PC-3 (cell line): Measurements from ENCODE around the gene CDIP1. TPM values are rescaled to one million over a fixed set of nuclear protein-coding genes. Genes with fewer than 3 reads are reported as not detected.
A peak's percentile ranks its signal among the peaks of the same experiment; 100 is the strongest.

Experiments
- ATAC-seq: fragments of 200-7000 bp; cut with Tn5 transposase; 2 replicates; pipeline ENCODE4 v1.9.1; 2020; ENCODE audit warnings: mild to moderate bottlenecking, moderate library complexity
- BruUV-seq: library from RNA; stranded (reverse); fragments of 400-500 nt; replicated peaks from 2 replicates; lab custom pipeline; 2021; lab: Mats Ljungman, UMichigan
- CTCF ChIA-PET: fragments of 300-600 bp; sonication (Branson Sonifier 250); formaldehyde crosslinking; loops from one replicate; lab custom pipeline; 2022; ENCODE audit warnings: antibody characterized with exemption; lab: Charles Lee
- POLR2A ChIA-PET: fragments of 300-600 bp; sonication (Branson Sonifier 250); formaldehyde crosslinking; loops from one replicate; lab custom pipeline; 2022; ENCODE audit warnings: antibody characterized with exemption; ENCODE audit not compliant: unreplicated experiment; lab: Charles Lee
- DNase-seq: peaks from one replicate; pipeline ENCODE4 v3.0.0-alpha.2; 2015
- H2AFZ ChIP-seq: fragments of 300-600 bp; sonication (generic); 2 replicates; pipeline ENCODE4 v1.6.0; 2016; ENCODE audit warnings: antibody characterized with exemption, low read length
- H3F3A ChIP-seq: fragments of 300-600 bp; sonication (generic); one replicate; pipeline ENCODE4 v1.6.0; 2017; ENCODE audit warnings: antibody characterized with exemption, low read length, control low read depth, mild to moderate bottlenecking; ENCODE audit not compliant: unreplicated experiment
- H3K27ac ChIP-seq: fragments of 300-600 bp; sonication (generic); 2 replicates; pipeline ENCODE4 v1.5.1; 2016; ENCODE audit warnings: mild to moderate bottlenecking, low read length
- H3K27me3 ChIP-seq: fragments of 300-600 bp; sonication (generic); 2 replicates; pipeline ENCODE4 v1.6.1; 2016; ENCODE audit warnings: low read length, mixed read lengths
- H3K36me3 ChIP-seq: fragments of 300-600 bp; sonication (generic); 2 replicates; pipeline ENCODE4 v1.6.1; 2016; ENCODE audit warnings: low read depth, mixed run types, low read length, mixed read lengths
- H3K4me1 ChIP-seq: fragments of 300-600 bp; sonication (generic); 2 replicates; pipeline ENCODE4 v1.5.1; 2016; ENCODE audit warnings: low read length; ENCODE audit not compliant: insufficient read depth
- H3K4me2 ChIP-seq: fragments of 300-600 bp; sonication (generic); 2 replicates; pipeline ENCODE4 v1.6.0; 2016; ENCODE audit warnings: low read length
- H3K4me3 ChIP-seq: fragments of 300-600 bp; sonication (generic); 2 replicates; pipeline ENCODE4 v1.5.1; 2016; ENCODE audit warnings: mild to moderate bottlenecking, low read length, mixed read lengths
- H3K79me2 ChIP-seq: fragments of 300-600 bp; sonication (generic); 2 replicates; pipeline ENCODE4 v1.6.1; 2017; ENCODE audit warnings: low read length, mixed read lengths
- H3K9ac ChIP-seq: fragments of 300-600 bp; sonication (generic); 2 replicates; pipeline ENCODE4 v1.6.0; 2016; ENCODE audit warnings: mild to moderate bottlenecking, low read length
- H3K9me2 ChIP-seq: fragments of 300-600 bp; sonication (generic); replicated peaks from 2 replicates; pipeline ENCODE4 v1.6.1; 2016; ENCODE audit warnings: mixed run types, low read length, mixed read lengths
- H3K9me3 ChIP-seq: fragments of 300-600 bp; sonication (generic); 2 replicates; pipeline ENCODE4 v1.6.1; 2016; ENCODE audit warnings: low read length, mixed read lengths
- H4K20me1 ChIP-seq: fragments of 300-600 bp; sonication (generic); 2 replicates; pipeline ENCODE4 v1.6.1; 2016; ENCODE audit warnings: low read length, mixed read lengths
- CTCF ChIP-seq: fragments of 300-600 bp; sonication (generic); conservative IDR thresholded peaks from 2 replicates; pipeline ENCODE4 v1.5.1; 2017; ENCODE audit warnings: antibody characterized with exemption, low read depth, mild to moderate bottlenecking, low read length
- EZH2 ChIP-seq: fragments of 300-600 bp; sonication (generic); IDR thresholded peaks from one replicate; pipeline ENCODE4 v1.6.1; 2017; ENCODE audit warnings: antibody characterized with exemption, mild to moderate bottlenecking, low read length; ENCODE audit not compliant: unreplicated experiment
- EZH2phosphoT487 ChIP-seq: fragments of 300-600 bp; sonication (generic); IDR thresholded peaks from 2 replicates; pipeline ENCODE4 v1.6.1; 2018; ENCODE audit warnings: mild to moderate bottlenecking, antibody characterized with exemption, low read length, borderline replicate concordance
- intact Hi-C: fragments of 100-400 bp; cut with micrococcal nuclease; formaldehyde crosslinking; loops from 2 replicates; pipeline ENCODE4 v1.9.0; 2023
- total RNA-seq: library from RNA; depleted of rRNA; stranded (reverse); fragments of >200 nt; gene quantifications from 2 replicates; pipeline ENCODE4 v1.2.3, GENCODE V29; 2014

Gene CDIP1
- total RNA-seq, 1 experiment from 2014 or later, result 8.7 TPM

- Histone ChIP-seq H3F3A (peaks cover 6% of the 10 kb centered on the region), H3K9me2 (no peaks in the 10 kb centered on the region), H3K79me2 (peaks cover 64% of the 10 kb centered on the region), H3K4me2 (no peak overlapping the region), H3K9ac (no peak overlapping the region), H3K9me3 (no peaks in the 10 kb centered on the region), H2AFZ (no peak overlapping the region), H3K4me1 (peaks cover 40% of the 10 kb centered on the region), H3K27ac (no peak overlapping the region), H3K4me3 (no peak overlapping the region), H3K36me3 (no peaks in the 10 kb centered on the region; the same call in 1 of the 2 replicates), H3K27me3 (no peaks in the 10 kb centered on the region), H4K20me1 (no peaks in the 10 kb centered on the region)
- CTCF ChIA-PET, result no interaction called here
- DNase-seq, result no peak
- intact Hi-C loops, result no loop called here
- no TSS peak for BruUV-seq
- TF ChIP-seq EZH2 (no peak), CTCF (no peak), EZH2phosphoT487 (no peak)
- ATAC-seq, result no peak
- POLR2A ChIA-PET, result no interaction called here
Measured at GRCh38 chr16:4491898-4492297, 46.7 kb downstream of the CDIP1 start.

GRCh38 chr16:4489030-4489429 is 49.5 kb downstream of the CDIP1 start:
- Histone ChIP-seq H3K9me3 (no peaks in the 10 kb centered on the region), H3K36me3 (peaks cover 3% of the 10 kb centered on the region), H4K20me1 (no peaks in the 10 kb centered on the region), H3F3A (peaks cover 6% of the 10 kb centered on the region), H3K4me1 (peaks cover 18% of the 10 kb centered on the region), H3K9ac (no peak overlapping the region), H3K9me2 (no peaks in the 10 kb centered on the region), H3K27ac (0 out of 2 replicates have a peak overlapping the region, but pooled peaks have one; percentile 7), H3K27me3 (no peaks in the 10 kb centered on the region), H2AFZ (no peak overlapping the region), H3K4me3 (no peak overlapping the region), H3K4me2 (no peak overlapping the region), H3K79me2 (peaks cover 56% of the 10 kb centered on the region)
- TF ChIP-seq CTCF, result no peak
- TF ChIP-seq EZH2phosphoT487, result no peak
- no peak for TF ChIP-seq EZH2
- intact Hi-C loops, result no loop called here
- no TSS peak for BruUV-seq
- POLR2A ChIA-PET, result no interaction called here
- CTCF ChIA-PET, result interaction anchor here (0.8 kb wide), 1 partner anchor 12 kb away, joined by 3 read pairs; no protein-coding TSS in a partner anchor
- peak; percentile 63 for DNase-seq
- ATAC-seq, result peak; percentile 78

GRCh38 chr16:4488499-4488967 is 50.0 kb downstream of the CDIP1 start:
- DNase-seq (no peak), ATAC-seq (0 out of 2 replicates have a peak, but pooled peaks have one; percentile 22)
- ChIA-PET POLR2A (no interaction called here), CTCF (no interaction called here)
- no peaks in the 10 kb centered on the region for H4K20me1 ChIP-seq
- peak overlapping the region; percentile 17; the same call in 1 of the 2 replicates for H3K4me2 ChIP-seq
- H3K79me2 ChIP-seq, result peaks cover 55% of the 10 kb centered on the region
- peaks cover 6% of the 10 kb centered on the region for H3F3A ChIP-seq
- no peaks in the 10 kb centered on the region for H3K9me2 ChIP-seq
- no peak for TF ChIP-seq CTCF
- TF ChIP-seq EZH2, result no peak
- no peak for TF ChIP-seq EZH2phosphoT487
- intact Hi-C loops, result no loop called here
- H3K27me3 ChIP-seq, result no peaks in the 10 kb centered on the region
- no peak overlapping the region for H3K9ac ChIP-seq
- H3K4me3 ChIP-seq, result no peak overlapping the region
- no TSS peak for BruUV-seq
- peaks cover 3% of the 10 kb centered on the region for H3K36me3 ChIP-seq
- 0 out of 2 replicates have a peak overlapping the region, but pooled peaks have one; percentile 7 for H3K27ac ChIP-seq
- peaks cover 18% of the 10 kb centered on the region for H3K4me1 ChIP-seq
- no peaks in the 10 kb centered on the region for H3K9me3 ChIP-seq
- H2AFZ ChIP-seq, result no peak overlapping the region
